Brain microvascular endothelial cell (primary cell): ENCODE data around the gene GMDS.

Experiments used
- DNase-seq: peaks from one replicate; pipeline ENCODE4 v3.0.0-alpha.2; 2020
- H3K27ac ChIP-seq: fragments of 250-450 bp; sonication (Bioruptor Pico); 2 replicates; pipeline ENCODE4 v1.5.1; 2020; ENCODE audit warnings: mild to moderate bottlenecking, moderate library complexity
- H3K27me3 ChIP-seq: fragments of 250-450 bp; sonication (Bioruptor Pico); replicated peaks from 2 replicates; pipeline ENCODE4 v1.5.1; 2020; ENCODE audit warnings: mild to moderate bottlenecking
- H3K36me3 ChIP-seq: fragments of 250-450 bp; sonication (Bioruptor Pico); replicated peaks from 2 replicates; pipeline ENCODE4 v1.5.1; 2020; ENCODE audit warnings: mild to moderate bottlenecking
- H3K4me3 ChIP-seq: 2 replicates; pipeline ENCODE4 v1.5.1; 2011; ENCODE audit warnings: low read depth, mild to moderate bottlenecking, control low read depth, low read length, moderate library complexity
- CTCF ChIP-seq: IDR thresholded peaks from 2 replicates; pipeline ENCODE4 v1.5.1; 2011; ENCODE audit warnings: low read depth, mild to moderate bottlenecking, moderate library complexity, low read length, control low read depth, inconsistent platforms; ENCODE audit errors: missing control alignments
- in situ Hi-C: cut with HindIII; loops from 2 replicates; pipeline ENCODE4 v1.10.0; 2017; ENCODE audit warnings: low sequenced_read_pairs, low pct_ligation_motif_present

GMDS gene

GRCh38 chr6:1595271-1596087 lies 649.9 kb downstream of the GMDS start:
- in situ Hi-C loops: no loop called here
- no peaks in the 10 kb centered on the region for H3K36me3 ChIP-seq
- no peak overlapping the region for H3K4me3 ChIP-seq
- no peak overlapping the region for H3K27ac ChIP-seq
- DNase-seq: no peak
- peaks cover 14% of the 10 kb centered on the region for H3K27me3 ChIP-seq
- no peak for TF ChIP-seq CTCF

- Histone ChIP-seq H3K27ac (no peak overlapping the region), H3K27me3 (peaks cover 14% of the 10 kb centered on the region), H3K4me3 (no peak overlapping the region), H3K36me3 (no peaks in the 10 kb centered on the region)
- in situ Hi-C loops: no loop called here
- no peak for TF ChIP-seq CTCF
- no peak for DNase-seq
These were observed 650.8 kb downstream of the GMDS start for GRCh38 chr6:1594445-1595200.

GRCh38 chr6:1593958-1594314 lies 651.5 kb downstream of the GMDS start:
- no peak for DNase-seq
- Histone ChIP-seq H3K36me3 (no peaks in the 10 kb centered on the region), H3K27me3 (peaks cover 14% of the 10 kb centered on the region), H3K4me3 (no peak overlapping the region), H3K27ac (no peak overlapping the region)
- no peak for TF ChIP-seq CTCF
- in situ Hi-C loops: no loop called here

GRCh38 chr6:1593286-1593957 lies 652.0 kb downstream of the GMDS start:
- no peak for DNase-seq
- in situ Hi-C loops: no loop called here
- H3K4me3 ChIP-seq: no peak overlapping the region
- TF ChIP-seq CTCF: no peak
- H3K27me3 ChIP-seq: peaks cover 14% of the 10 kb centered on the region
- H3K27ac ChIP-seq: no peak overlapping the region
- no peaks in the 10 kb centered on the region for H3K36me3 ChIP-seq

GRCh38 chr6:1592852-1593251 lies 652.6 kb downstream of the GMDS start:
- no peaks in the 10 kb centered on the region for H3K36me3 ChIP-seq
- peaks cover 14% of the 10 kb centered on the region for H3K27me3 ChIP-seq
- no peak overlapping the region for H3K27ac ChIP-seq
- in situ Hi-C loops: no loop called here
- DNase-seq: no peak
- no peak overlapping the region for H3K4me3 ChIP-seq
- TF ChIP-seq CTCF: no peak
